DOHH2 (cell line): ENCODE measurements around the gene TTC39A.

ENCODE experiments used
- EZH2phosphoT487 ChIP-seq: fragments of 200-600 bp; sonication (generic); IDR thresholded peaks from 2 replicates; pipeline ENCODE4 v1.6.1; 2017; ENCODE audit warnings: borderline replicate concordance, mild to moderate bottlenecking, antibody characterized with exemption, low read length, moderate library complexity, mixed read lengths
- TF ChIP-seq, protein P1 (sequence below): fragments of 200-600 bp; sonication (generic); IDR thresholded peaks from one replicate; pipeline ENCODE4 v1.5.1; 2014; ENCODE audit warnings: antibody characterized with exemption, mild to moderate bottlenecking, low read depth, low read length; ENCODE audit not compliant: poor library complexity, severe bottlenecking

DNA sequence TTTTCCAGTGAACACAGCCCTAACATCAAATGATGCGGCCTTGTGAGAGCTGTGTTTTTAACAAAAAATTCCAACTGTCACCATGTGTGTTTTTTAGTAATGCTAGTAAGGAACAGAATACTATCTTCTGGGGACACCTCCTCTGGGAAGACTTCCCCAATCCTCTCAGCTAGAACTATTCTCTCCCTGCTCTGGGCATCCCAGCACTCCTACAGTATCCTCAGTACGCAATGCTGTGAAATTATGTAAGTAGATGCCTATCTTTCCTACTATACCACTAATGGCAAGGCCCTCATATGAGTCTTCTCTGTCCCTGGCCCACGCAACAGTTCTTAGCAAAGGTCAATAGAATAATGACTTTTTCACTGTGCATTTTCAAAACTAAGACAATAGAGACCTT, 19.5 kb upstream of the TTC39A start:
- TF ChIP-seq, protein P1, sequence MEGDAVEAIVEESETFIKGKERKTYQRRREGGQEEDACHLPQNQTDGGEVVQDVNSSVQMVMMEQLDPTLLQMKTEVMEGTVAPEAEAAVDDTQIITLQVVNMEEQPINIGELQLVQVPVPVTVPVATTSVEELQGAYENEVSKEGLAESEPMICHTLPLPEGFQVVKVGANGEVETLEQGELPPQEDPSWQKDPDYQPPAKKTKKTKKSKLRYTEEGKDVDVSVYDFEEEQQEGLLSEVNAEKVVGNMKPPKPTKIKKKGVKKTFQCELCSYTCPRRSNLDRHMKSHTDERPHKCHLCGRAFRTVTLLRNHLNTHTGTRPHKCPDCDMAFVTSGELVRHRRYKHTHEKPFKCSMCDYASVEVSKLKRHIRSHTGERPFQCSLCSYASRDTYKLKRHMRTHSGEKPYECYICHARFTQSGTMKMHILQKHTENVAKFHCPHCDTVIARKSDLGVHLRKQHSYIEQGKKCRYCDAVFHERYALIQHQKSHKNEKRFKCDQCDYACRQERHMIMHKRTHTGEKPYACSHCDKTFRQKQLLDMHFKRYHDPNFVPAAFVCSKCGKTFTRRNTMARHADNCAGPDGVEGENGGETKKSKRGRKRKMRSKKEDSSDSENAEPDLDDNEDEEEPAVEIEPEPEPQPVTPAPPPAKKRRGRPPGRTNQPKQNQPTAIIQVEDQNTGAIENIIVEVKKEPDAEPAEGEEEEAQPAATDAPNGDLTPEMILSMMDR, result no peak
- no peak for TF ChIP-seq EZH2phosphoT487
